GM10266 (cell line): ENCODE results near the gene SERTM2.
"Not testable (repeated sequence)": the region's sequence is repeated elsewhere in the genome, so short reads cannot be mapped to it uniquely, and the experiment has no call there.

Experiments used
- DNase-seq: peaks from one replicate; pipeline ENCODE4 v3.0.0; 2012; ENCODE audit errors: extremely low spot score
- CTCF ChIP-seq: IDR thresholded peaks from 2 replicates; pipeline ENCODE4 v1.5.1; 2012; ENCODE audit warnings: mild to moderate bottlenecking, low read depth; ENCODE audit not compliant: control insufficient read depth, insufficient read depth; ENCODE audit errors: missing control alignments

Gene SERTM2

DNA sequence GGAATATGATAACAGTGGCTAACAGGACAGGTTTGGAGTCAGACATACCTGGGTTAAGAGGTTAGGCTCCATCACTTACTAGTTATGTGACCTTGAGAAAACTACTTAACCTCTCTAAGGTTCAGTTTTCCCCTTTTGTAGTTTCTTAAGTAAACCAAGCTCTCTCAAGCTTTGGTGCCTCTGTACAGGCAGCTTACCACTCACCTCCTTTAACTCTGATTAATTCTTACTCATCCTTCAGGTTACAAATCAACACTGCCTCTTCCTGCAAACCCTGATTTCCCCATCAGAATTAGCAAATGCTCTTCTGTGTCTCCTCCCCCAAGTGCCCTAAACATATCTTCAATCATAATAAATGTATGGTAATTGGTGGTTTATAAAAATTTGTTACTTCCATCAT, 3.5 kb upstream of the SERTM2 start:
- no peak for DNase-seq
- no peak for TF ChIP-seq CTCF

DNA sequence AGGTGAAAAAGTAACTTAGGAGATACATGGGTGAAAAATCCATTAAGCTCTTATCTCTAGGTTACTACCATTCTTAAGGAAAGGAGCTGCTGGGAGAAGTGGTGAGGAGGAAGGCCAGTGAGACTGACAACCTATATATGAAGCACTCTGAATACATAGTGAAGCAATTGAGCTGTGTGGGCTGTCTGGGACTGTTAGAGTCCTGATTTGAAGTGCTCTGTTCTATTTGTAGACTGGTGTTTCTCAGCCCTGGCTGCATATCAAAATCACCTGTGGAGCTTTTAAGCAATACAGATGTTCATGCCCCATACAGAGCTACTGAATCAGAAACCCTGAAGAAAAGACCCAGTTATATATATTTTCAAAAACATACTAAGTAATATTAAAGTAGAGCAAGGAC, 3.9 kb downstream of the SERTM2 start:
- no peak for TF ChIP-seq CTCF
- DNase-seq: no peak

DNA sequence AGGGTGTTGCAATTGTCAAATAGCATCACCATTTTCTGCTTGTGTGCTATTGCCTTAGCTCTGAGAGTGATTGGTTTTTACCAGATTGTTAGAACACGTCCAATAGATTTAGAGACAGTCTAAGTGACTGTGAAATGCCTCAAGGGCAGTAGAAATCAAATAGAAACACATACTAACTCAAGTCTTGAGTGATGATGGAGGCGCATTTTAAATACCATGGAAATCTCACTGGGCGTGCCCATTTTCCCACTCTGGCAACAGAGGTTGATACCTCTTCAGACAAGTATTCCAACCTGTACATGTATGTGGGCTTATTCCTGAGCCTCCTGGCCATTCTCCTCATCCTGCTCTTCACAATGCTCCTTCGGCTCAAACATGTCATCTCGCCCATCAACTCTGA, 7.2 kb downstream of the SERTM2 start:
- no peak for TF ChIP-seq CTCF
- no peak for DNase-seq

- DNase-seq: no peak
- no peak for TF ChIP-seq CTCF
These were observed 7.8 kb downstream of the SERTM2 start for GRCh38 chrX:111519215-111519614.

- DNase-seq: no peak
- TF ChIP-seq CTCF: no peak
These were observed 9.1 kb downstream of the SERTM2 start for GRCh38 chrX:111520506-111520905.

GRCh38 chrX:111521169-111521568, 9.7 kb downstream of the SERTM2 start:
- no peak for TF ChIP-seq CTCF
- no peak for DNase-seq

DNA sequence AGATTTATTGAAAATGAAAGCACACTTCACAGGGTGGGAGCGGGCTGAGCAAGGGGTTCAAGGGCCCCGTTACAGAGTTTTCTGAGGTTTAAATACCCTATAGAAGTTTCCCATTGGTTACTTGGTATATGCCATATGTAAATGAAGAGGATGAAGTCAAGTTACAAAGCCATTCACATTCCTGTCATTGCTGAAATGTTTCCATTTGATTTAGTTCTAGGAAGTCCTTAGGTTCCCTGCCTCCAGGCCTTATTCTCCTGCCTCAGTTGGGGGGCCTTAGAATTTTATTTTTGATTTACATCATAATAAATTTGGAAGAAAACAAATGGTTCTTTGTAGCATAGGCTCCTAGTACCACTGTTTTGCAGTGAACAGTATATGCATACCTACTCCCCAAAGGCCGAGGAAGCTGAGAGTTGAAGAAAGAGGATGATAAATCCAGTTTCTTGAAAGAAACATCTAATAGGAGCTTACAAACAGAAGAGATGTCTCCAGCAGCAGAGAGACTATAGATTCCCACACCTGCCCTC, 31.8 kb downstream of the SERTM2 start:
- TF ChIP-seq CTCF: no peak
- DNase-seq: no peak

DNA sequence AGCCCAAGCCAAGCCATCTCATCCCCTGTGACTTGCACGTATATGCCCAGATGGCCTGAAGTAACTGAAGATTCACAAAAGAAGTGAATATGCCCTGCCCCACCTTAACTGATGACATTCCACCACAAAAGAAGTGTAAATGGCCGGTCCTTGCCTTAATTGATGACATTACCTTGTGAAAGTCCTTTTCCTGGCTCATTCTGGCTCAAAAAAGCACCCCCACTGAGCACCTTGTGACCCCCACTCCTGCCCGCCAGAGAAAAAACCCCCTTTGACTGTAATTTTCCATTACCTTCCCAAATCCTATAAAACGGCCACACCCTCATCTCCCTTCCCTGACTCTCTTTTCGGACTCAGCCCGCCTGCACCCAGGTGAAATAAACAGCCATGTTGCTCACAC, 37.8 kb downstream of the SERTM2 start:
- DNase-seq: not testable (repeated sequence)
